Measurements from ENCODE around the gene MCF2L2. TPM values are rescaled to one million over a fixed set of nuclear protein-coding genes. Genes with fewer than 3 reads are reported as not detected.

Gene MCF2L2
- total and polyA plus RNA-seq, 7 donors = 0.17 to 2.7 (median 0.57) TPM

DNA sequence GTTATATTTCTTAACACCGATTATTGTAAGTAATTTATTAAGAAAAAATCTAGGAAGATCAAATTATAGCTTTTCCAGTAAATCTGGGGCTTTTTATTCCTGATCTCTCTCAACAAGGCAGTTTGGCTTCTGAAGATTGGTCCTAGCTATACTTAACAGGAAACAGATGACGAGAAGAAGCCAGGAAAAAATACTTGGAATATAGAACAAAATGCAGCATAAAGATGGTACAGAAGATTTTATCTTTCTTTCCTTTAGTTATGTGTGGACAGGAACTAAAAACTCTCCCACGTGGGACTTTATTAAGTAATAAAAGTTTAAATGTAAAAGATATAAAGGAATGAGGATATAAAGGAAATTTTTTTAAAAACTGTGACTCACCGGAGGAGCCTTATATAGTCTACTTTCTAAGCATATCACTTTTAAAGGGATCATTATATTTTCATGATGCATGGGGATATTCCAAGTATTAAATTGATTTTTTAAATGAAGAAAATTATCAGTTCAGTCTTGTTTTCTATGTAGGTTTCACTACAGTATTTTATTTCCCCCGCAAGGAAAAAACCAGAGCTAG lies 167.2 kb downstream of the MCF2L2 start:
- 81 to 87% (median 82%) methylated on average over 5 of the region's 5 CpGs for WGBS, 3 donors
- H3K4me1 ChIP-seq = peaks cover 54% of the 10 kb centered on the region
- no peak for ATAC-seq

DNA sequence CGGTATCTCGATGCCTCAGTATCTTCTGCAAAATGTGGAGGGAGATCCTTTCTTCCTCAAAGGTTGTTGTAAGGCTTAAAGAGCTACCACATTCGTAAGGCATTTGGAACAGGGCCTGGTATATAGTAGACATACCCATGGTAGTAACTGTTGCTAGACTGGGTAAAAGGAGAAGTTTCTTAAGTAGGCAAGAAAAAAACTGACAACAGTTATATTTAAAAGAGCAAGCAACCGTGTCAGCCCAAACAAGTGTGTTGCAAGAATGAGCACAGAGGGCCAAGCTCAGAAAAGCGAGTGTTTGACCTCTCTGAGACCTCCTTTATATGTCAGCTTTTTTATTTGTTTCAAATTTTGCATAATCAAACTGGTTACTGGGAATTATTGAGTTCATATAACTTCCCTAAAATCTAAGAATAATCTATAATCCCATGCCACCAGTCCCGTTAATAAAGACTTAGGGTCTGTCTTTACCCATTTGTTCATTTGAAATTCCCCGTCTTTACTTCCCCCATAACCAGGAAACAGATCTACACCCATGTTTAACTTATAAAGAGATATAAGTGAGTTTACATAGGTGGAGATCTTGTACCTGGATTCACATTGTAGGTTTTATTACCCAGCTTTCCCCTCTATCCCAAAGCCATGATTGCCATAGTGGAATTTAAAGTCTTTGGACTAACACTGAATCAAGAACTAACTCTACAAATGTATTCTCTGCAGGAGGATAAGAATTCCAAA lies 168.1 kb downstream of the MCF2L2 start:
- H3K27ac ChIP-seq = peak overlapping the region; percentile 12
- ATAC-seq = peak in 1 of 4 donors; percentile 35
- intact Hi-C loops (cut with DNase I) = no loop called here
- H3K36me3 ChIP-seq (ENCODE audit: insufficient read depth in 1 of 2, low read depth in 1 of 2) = peaks cover 2 to 6% of the 10 kb centered on the region in 2 donors
- no peaks in the 10 kb centered on the region for H3K27me3 ChIP-seq (ENCODE audit: insufficient read depth in 3 of 3, low read length in 2 of 3)
- TF ChIP-seq, protein P1, sequence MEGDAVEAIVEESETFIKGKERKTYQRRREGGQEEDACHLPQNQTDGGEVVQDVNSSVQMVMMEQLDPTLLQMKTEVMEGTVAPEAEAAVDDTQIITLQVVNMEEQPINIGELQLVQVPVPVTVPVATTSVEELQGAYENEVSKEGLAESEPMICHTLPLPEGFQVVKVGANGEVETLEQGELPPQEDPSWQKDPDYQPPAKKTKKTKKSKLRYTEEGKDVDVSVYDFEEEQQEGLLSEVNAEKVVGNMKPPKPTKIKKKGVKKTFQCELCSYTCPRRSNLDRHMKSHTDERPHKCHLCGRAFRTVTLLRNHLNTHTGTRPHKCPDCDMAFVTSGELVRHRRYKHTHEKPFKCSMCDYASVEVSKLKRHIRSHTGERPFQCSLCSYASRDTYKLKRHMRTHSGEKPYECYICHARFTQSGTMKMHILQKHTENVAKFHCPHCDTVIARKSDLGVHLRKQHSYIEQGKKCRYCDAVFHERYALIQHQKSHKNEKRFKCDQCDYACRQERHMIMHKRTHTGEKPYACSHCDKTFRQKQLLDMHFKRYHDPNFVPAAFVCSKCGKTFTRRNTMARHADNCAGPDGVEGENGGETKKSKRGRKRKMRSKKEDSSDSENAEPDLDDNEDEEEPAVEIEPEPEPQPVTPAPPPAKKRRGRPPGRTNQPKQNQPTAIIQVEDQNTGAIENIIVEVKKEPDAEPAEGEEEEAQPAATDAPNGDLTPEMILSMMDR (IDR thresholded peaks at IDR 0.05) = no peak
- peaks cover 51% of the 10 kb centered on the region for H3K4me1 ChIP-seq
- 51 to 66% (median 54%) methylated on average over 7 of the region's 7 CpGs for WGBS, 3 donors
- H3K9me3 ChIP-seq = no peaks in the 10 kb centered on the region
- no peak overlapping the region for H3K4me3 ChIP-seq
- no peak for DNase-seq

More for the DNA sequence above, 167.2 kb downstream of the MCF2L2 start:
- Histone ChIP-seq H3K27me3 (ENCODE audit: insufficient read depth in 3 of 3, low read length in 2 of 3) (no peaks in the 10 kb centered on the region), H3K36me3 (ENCODE audit: insufficient read depth in 1 of 2, low read depth in 1 of 2) (peaks cover 2 to 6% of the 10 kb centered on the region in 2 donors), H3K4me3 (no peak overlapping the region), H3K27ac (peak overlapping the region; percentile 12), H3K9me3 (no peaks in the 10 kb centered on the region)
- DNase-seq = no peak
- intact Hi-C loops (cut with DNase I) = no loop called here
- TF ChIP-seq, protein P1 (IDR thresholded peaks at IDR 0.05) = no peak

DNA sequence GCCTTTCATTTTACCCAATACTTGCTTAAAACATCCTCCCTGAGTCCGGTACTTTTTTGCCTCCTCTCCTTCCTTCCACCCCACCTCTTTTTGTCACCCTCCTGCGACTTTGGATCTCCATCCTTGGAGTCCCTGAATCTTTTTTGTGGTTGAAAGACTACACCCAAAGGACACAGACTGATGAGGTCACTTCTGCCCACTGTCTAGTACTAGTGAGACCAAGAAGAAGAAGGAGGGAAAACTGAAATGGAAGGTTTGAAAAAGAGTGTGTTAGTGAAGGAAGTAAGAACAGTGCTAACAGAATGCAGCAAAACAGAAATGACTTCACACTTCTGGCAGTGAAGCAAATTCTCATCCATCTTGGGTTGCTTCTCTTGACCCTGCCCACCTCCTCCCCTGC lies 168.8 kb downstream of the MCF2L2 start:
- ATAC-seq (peak in 1 of 4 donors; percentile 5), DNase-seq (no peak)
- intact Hi-C loops (cut with DNase I) = no loop called here
- Histone ChIP-seq H3K9me3 (no peaks in the 10 kb centered on the region), H3K4me1 (peaks cover 44% of the 10 kb centered on the region), H3K4me3 (no peak overlapping the region), H3K27ac (peak overlapping the region; percentile 33), H3K27me3 (ENCODE audit: insufficient read depth in 3 of 3, low read length in 2 of 3) (no peaks in the 10 kb centered on the region), H3K36me3 (ENCODE audit: insufficient read depth in 1 of 2, low read depth in 1 of 2) (peaks cover 2 to 6% of the 10 kb centered on the region in 2 donors)
- TF ChIP-seq, protein P1 (IDR thresholded peaks at IDR 0.05) = no peak
- WGBS, 3 donors = 68 to 75% (median 72%) methylated on average over 2 of the region's 2 CpGs

DNA sequence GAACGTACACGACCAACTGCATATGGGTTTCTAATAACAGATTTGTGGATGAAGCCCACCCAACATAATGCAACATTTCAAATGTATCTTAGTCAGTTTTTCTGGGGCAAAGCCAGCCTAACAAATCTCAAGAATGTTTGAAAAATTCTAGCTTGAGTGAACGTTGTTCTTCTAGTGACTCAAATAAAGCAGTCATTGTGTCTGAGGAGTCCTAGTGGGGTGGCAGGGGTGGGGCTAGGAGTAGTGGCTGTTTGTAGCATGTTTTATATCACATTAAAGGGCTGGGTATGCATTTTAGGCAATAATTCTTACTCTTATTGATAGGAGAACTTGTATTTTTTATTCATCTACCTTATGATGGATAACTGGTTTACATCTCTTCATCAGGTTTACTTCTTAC lies 169.3 kb downstream of the MCF2L2 start:
- no peaks in the 10 kb centered on the region for H3K27me3 ChIP-seq (ENCODE audit: insufficient read depth in 3 of 3, low read length in 2 of 3)
- no peak overlapping the region for H3K4me3 ChIP-seq
- 71 to 81% (median 73%) methylated on average over 3 of the region's 3 CpGs for WGBS, 3 donors
- H3K27ac ChIP-seq = peak overlapping the region; percentile 33
- no peak for ATAC-seq
- H3K36me3 ChIP-seq (ENCODE audit: insufficient read depth in 1 of 2, low read depth in 1 of 2) = peaks cover 2 to 6% of the 10 kb centered on the region in 2 donors
- intact Hi-C loops (cut with DNase I) = no loop called here
- H3K4me1 ChIP-seq = peaks cover 38% of the 10 kb centered on the region
- DNase-seq = no peak
- H3K9me3 ChIP-seq = no peaks in the 10 kb centered on the region
- TF ChIP-seq, protein P1 (IDR thresholded peaks at IDR 0.05) = no peak
